HFF-Myc (cell line): ENCODE results near the gene MAP3K3.

Source experiments
- DNase-seq: peaks from one replicate; pipeline ENCODE4 v3.0.0-alpha.2; 2011; ENCODE audit warnings: low read depth; ENCODE audit errors: extremely low read depth
- H3K4me3 ChIP-seq: replicated peaks from 2 replicates; pipeline ENCODE4 v1.5.1; 2011; ENCODE audit warnings: low read depth, mild to moderate bottlenecking, control low read depth, low read length
- CTCF ChIP-seq: IDR thresholded peaks from 2 replicates; pipeline ENCODE4 v1.5.1; 2012; ENCODE audit warnings: mild to moderate bottlenecking, low read depth, low read length, control low read depth; ENCODE audit errors: missing control alignments

MAP3K3 gene

GRCh38 chr17:63703556-63704258 is 81.5 kb downstream of the MAP3K3 start:
- H3K4me3 ChIP-seq: no peak overlapping the region
- DNase-seq: no peak
- no peak for TF ChIP-seq CTCF

- no peak for DNase-seq
- H3K4me3 ChIP-seq: no peak overlapping the region
- no peak for TF ChIP-seq CTCF
These were observed 82.0 kb downstream of the MAP3K3 start for GRCh38 chr17:63704259-63704576.

- DNase-seq: no peak
- no peak overlapping the region for H3K4me3 ChIP-seq
- no peak for TF ChIP-seq CTCF
These were observed 82.6 kb downstream of the MAP3K3 start for GRCh38 chr17:63704836-63705235.

GRCh38 chr17:63705657-63706056 is 83.4 kb downstream of the MAP3K3 start:
- no peak overlapping the region for H3K4me3 ChIP-seq
- no peak for DNase-seq
- no peak for TF ChIP-seq CTCF

GRCh38 chr17:63706336-63707082 is 84.3 kb downstream of the MAP3K3 start:
- TF ChIP-seq CTCF: no peak

GRCh38 chr17:63707151-63707550 is 84.9 kb downstream of the MAP3K3 start:
- DNase-seq: no peak
- H3K4me3 ChIP-seq: no peak overlapping the region
- TF ChIP-seq CTCF: no peak

More at GRCh38 chr17:63706336-63707082, 84.3 kb downstream of the MAP3K3 start:
- no peak for DNase-seq
- H3K4me3 ChIP-seq: no peak overlapping the region
